Cerebellar cortex (tissue), 1 donor: ENCODE data around the gene WDR45B.
"Not testable (repeated sequence)": the region's sequence is repeated elsewhere in the genome, so short reads cannot be mapped to it uniquely, and the experiment has no call there.

Source experiments
- DNase-seq: peaks from one replicate; pipeline ENCODE4 v3.0.0-alpha.2; 2015; ENCODE audit warnings: low spot score

WDR45B gene

DNA sequence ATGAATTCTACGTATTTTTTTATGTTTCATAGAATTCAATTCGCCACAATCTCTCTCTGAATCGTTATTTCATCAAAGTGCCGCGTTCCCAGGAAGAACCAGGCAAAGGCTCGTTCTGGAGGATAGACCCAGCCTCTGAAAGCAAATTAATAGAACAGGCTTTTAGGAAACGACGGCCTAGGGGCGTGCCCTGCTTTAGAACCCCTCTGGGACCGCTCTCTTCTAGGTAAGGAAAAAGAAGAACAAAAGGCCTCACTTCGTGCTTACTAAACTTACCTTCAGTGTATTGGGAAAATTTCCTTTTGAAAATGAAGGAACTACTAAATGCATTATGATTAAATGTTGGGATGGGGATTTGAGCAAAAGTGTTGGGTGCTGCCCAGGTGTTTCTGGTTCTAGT lies 65.5 kb downstream of the WDR45B start:
- no peak for DNase-seq

DNA sequence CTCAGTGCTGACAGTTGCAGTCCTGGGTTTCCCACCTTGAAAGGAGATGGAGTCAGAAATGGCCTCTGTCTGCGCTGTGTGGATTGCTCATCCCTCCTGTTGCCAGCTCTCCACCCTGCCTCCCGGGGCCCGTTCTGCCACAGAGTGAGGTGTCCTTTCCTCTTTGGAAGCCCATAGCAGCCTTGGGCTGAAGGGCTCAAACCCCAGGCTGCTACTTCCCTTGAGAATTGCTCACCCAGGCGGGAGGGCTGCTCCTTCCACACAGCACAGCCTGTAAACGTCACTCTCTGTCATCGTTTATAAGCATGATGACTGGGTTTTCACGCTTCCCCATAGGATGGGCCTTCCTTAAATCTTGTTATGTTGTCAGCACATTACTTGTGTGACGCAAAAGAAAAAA lies 66.0 kb downstream of the WDR45B start:
- no peak for DNase-seq

DNA sequence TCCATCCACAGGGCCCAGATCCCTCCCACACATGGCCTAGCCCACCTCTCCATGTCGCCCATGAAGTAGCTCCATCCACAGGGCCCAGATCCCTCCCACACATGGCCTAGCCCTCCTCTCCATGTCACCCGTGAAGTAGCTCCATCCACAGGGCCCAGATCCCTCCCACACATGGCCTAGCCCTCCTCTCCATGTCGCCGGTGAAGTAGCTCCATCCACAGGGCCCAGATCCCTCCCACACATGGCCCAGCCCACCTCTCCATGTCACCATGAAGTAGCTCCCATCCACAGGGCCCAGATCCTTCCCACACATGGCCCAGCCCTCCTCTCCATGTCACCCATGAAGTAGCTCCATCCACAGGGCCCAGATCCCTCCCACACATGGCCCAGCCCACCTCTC lies 68.3 kb downstream of the WDR45B start:
- DNase-seq: not testable (repeated sequence)

DNA sequence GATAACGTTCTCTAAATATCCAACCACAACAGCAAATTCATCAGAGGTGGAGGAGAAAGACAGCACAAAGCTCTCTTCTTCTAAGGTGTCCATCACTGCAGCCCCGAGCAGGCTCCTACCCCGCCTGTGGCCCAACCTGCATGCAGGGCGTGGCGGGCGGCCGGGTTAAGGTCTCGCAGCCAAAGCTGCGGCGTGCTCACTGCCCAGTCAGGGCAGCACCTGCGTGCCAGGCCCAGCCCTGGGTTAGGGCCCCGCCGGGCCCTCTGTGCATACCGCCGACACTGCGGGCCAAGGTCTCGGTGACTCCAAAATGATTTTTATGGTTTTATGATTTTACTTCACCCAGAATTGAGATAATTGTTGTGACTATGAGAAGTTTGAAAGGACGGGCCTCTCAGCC lies 70.9 kb downstream of the WDR45B start:
- no peak for DNase-seq

DNA sequence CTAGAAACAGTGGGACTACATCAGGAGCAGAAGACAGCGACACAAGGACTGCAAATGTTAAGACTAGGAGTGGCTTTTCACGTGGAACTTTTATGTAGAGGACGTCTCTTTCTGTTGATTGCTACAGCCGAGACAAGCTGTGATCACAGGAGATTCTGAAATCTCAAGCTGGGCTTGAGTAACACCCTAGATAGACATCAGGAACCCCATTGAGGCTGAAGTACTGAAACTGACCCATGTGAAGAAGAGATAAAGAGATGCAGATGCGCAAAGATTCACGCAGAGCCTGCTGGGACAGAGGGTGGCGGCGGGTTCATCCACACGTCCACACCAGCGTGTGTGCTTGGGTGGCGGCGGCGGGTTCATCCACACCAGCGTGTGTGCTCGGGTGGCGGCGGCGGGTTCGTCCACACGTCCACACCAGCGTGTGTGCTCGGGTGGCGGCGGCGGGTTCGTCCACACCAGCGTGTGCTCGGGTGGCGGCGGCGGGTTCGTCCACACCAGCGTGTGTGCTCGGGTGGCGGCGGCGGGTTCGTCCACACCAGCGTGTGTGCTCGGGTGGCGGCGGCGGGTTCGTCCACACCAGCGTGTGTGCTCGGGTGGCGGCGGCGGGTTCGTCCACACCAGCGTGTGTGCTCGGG lies 72.5 kb downstream of the WDR45B start:
- DNase-seq: not testable (repeated sequence)

DNA sequence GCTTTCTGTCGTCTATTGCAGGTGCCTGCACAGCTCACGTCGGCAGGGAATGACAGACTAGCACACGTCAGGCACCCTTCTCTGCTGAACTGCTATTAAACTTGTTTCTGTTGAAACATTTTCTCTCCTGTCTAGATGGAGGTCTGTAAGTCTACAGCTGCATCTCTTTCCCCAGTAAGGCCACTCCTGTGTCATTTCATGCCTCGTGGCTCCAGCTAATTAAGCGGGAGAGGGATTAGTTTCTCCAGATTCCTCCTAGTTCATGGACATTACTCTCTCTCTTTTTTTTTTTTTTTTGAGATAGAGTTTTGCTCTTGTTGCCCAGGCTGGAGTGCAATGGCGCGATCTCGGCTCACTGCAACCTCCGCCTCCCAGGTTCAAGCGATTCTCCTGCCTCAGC lies 74.2 kb downstream of the WDR45B start:
- no peak for DNase-seq

DNA sequence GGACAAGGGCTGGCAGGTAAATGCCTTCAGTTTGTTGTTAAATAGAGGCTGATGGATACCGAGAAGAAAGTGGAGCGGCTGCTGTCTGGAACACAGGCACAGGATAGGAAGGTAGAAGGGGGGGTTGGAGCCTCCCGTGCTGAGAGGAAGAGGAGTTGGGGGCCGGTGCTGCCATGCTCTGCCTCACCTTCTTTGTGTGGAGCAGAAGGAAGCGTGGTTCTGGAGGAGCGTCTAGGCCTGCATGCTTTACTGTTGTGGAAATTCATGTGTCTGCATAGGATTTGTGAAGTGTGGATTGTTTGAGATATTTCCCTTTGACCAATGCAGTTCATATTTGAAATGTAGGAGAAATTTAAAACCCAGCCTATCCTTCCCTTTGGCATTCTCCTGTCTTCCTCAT lies 76.4 kb downstream of the WDR45B start:
- no peak for DNase-seq

DNA sequence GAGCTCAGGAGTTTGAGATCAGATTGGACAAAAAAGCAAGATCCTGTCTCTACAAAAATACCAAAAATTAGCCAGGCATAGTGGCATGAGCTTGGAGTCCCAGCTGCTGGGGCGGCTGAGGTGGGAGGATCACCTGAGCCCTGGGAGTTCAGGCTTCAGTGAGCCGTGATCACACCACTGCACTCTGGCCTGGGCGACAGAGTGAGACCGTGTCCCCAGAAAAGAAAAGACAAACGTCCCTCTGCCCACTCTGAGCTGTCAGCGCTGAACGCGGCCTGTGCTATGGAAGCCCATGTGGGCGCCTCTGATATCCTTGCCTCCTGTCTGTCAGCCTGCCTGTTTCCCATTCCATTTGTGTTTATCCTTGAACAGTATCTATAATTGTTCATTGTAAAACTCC lies 78.0 kb downstream of the WDR45B start:
- no peak for DNase-seq

DNA sequence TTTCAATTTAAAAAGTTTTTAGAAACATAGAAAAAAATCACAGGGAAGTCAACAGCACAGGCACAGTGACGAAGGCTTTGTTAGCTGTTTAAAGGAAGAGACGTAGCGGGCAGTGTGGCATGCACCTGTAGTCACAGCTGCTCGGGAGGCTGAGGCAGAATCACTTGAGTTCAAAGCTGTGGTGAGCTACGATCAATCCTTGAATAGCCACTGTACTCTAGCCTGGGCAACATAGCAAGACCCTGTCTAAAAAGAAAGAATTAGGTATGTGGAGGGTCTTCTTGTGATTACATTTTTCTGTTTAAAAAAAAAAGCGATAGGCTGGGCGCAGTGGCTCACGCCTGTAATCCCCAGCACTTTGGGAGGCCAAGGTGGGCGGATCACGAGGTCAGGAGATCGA lies 78.6 kb downstream of the WDR45B start:
- no peak for DNase-seq

DNA sequence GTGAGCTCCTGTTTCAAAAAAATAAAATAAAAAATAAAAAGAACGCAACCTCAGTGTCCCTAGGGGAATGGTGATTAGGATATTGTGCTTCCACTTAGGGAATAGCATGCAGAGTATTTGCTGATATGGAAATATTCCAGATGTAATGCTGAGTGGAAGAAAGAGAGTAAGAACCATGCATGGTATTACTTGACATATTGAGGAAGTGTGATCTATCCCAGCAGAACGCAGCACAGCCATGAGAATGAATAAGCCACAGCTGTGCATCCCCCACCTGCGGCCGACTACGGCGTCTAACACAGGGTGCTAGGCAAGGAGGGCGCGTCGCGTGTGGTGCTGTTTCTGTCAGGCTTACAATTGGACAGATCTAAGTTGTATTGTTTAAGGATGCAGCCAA lies 79.2 kb downstream of the WDR45B start:
- DNase-seq: no peak

DNA sequence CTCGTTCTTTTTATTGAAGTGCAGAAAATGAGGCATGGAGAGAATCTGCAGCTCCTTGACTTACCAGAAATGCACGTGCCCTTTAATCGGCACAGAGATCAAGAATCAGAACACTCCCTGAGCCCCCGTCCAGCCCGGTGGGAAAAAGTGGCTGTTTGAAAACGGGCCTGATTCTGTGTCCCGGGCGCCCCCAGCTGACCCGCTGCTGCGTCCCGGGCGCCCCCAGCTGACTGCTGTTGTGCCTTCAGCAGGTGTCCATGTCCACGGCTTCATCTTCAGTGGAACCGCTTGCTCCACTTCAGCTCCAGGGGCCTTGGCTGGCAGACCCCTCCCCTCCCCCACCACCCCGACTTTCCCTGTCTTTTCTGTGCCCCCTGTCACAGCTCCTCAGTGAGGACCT lies 81.0 kb downstream of the WDR45B start:
- no peak for DNase-seq

DNA sequence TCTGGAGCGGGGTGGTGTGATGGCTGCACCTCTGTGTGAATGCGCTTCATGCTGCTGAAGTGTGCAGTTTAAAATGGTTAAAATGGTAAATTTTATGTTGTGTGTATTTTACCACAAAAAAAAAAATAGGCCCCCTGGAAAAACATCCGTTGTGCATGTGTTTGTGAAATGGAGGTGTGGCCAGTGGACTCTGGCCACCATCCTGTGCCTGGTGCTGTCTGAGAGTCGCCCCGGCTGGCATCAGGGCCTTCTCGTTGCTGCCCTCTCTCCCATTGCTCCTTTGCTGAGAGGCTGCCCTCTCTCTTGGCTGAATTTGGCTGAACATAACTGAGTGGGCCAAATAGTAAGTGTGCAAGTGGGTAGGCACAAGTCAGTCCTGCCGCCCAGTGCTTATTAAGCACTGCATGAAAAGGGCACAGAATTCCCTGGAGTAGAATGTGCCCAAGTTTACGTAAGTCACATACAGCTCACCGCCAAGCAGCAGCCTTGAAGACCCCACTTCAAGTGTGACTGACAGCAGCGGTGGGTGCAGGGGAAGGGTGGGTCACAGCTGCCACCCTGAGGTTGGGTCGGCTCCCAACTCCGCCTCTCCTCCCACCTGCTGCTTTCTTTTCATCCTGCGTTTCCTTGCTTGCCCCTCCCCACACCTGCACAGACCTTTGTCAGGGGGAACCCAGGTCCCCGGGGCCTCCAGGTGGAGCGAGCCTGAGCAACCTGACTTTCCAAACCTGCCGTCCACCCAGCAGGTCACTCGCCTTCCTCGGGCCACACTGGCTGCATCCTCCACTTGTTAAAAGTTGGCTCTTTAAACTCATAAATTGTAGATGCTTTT lies 81.9 kb downstream of the WDR45B start:
- no peak for DNase-seq

DNA sequence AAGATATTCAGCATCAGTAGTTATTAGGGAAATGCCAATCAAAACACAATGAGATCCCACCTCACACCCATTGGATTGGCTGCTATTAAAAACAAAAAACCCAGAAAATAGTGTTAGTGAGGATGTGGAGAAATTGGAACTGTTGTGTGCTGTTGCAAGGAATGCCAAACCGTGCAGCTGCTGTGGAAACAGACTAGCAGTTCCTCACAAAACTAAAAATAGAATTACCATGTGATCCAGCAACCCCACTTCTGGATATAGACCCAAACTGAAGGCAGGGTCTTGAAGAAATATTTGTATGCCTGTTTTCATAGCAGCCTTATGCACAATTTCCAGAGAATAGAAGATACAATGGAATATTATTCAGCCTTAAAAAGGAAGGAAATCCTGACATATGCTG lies 82.7 kb downstream of the WDR45B start:
- no peak for DNase-seq
